Astrocyte of the spinal cord (primary cell): ENCODE measurements around the gene SH3RF3.

Experiments
- DNase-seq: peaks from one replicate; pipeline ENCODE4 v3.0.0; 2011; ENCODE audit warnings: low read depth, low spot score
- H3K4me3 ChIP-seq: 2 replicates; pipeline ENCODE4 v1.5.1; 2011; ENCODE audit warnings: low read depth, mild to moderate bottlenecking, low read length, moderate library complexity
- CTCF ChIP-seq: IDR thresholded peaks from 2 replicates; pipeline ENCODE4 v1.5.1; 2012; ENCODE audit warnings: low read depth, mild to moderate bottlenecking, low read length, inconsistent platforms
- in situ Hi-C: cut with HindIII; loops from 2 replicates; pipeline ENCODE4 v1.10.0; 2017; ENCODE audit warnings: low sequenced_read_pairs

Gene SH3RF3

DNA sequence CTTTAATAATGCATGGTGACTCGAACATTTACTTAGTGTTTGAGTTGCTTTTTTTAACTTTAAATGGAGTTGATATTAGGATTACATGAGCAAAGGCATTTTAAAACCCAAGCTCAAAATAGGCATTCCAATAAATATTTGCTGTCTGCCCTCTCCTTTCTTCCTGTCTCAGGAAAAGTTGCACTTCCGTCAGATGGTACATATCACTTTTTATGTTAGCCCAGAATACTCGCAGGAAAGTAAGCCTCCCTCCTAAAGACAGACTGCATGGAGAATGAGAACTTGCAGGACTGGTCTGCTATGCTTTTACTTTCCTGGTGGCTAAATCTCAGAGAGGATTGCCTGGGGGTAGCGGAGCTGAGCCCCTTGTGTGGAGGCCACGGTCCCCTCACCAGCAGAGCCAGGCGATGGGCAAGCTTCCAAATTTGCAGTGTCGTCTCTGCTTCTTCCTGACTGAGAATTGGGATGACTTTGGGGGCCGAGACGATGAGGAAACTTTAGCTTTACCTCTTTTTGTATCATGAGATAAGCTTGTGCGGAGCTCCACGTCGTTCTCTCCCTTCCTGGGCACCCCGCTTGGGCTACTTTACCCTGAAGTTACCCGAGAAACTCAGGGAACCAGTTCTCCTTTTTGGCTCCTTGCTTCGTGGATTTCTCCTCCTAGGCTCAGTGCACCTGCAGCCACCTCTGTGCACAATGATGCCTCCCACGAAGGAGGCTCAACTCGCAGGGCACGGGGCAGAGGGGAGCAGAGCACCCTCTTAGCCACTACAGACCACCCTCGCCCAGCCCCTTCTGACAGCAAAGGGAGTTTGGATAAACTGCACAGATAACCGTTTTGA, 223.3 kb downstream of the SH3RF3 start:
- in situ Hi-C loops, result no loop called here
- H3K4me3 ChIP-seq, result no peak overlapping the region
- TF ChIP-seq CTCF, result no peak
- DNase-seq, result no peak

- no peak overlapping the region for H3K4me3 ChIP-seq
- no peak for DNase-seq
- in situ Hi-C loops, result no loop called here
- TF ChIP-seq CTCF, result no peak
These were observed 224.1 kb downstream of the SH3RF3 start for GRCh38 chr2:109352898-109353689.

GRCh38 chr2:109353806-109354745, 225.1 kb downstream of the SH3RF3 start:
- no peak for DNase-seq
- no peak overlapping the region for H3K4me3 ChIP-seq
- no peak for TF ChIP-seq CTCF
- in situ Hi-C loops, result no loop called here

DNA sequence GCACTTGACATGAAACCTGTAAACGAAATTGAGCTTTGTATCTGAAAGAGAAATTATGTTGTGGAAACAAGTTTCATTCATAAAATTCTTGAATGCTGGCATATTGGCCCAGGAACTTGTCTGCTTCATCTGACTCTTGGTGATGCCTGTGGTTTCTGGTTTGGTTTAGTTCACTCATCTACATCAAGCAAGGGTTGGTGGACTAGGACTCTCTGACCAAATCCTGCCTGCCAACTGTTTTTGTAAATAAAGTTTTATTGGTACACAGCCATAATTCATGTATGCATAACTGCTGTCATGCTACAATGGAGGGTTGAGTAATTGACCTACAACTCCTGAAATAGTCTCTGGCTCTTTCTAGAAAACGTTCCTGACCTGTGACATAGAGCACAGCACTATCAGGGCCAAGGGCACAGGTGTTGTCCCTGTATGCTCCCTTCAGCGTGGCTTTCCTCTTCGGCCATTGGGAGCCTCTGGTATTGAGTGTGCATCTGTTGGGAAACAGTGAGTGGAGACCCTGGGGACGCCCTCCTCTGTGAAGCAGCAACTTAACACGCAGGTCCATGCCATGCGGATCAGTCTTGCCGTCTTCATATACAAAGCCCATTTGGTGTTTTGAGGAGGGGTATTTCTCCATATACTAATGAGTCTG, 226.3 kb downstream of the SH3RF3 start:
- H3K4me3 ChIP-seq, result no peak overlapping the region
- no peak for TF ChIP-seq CTCF
- in situ Hi-C loops, result no loop called here
- no peak for DNase-seq

DNA sequence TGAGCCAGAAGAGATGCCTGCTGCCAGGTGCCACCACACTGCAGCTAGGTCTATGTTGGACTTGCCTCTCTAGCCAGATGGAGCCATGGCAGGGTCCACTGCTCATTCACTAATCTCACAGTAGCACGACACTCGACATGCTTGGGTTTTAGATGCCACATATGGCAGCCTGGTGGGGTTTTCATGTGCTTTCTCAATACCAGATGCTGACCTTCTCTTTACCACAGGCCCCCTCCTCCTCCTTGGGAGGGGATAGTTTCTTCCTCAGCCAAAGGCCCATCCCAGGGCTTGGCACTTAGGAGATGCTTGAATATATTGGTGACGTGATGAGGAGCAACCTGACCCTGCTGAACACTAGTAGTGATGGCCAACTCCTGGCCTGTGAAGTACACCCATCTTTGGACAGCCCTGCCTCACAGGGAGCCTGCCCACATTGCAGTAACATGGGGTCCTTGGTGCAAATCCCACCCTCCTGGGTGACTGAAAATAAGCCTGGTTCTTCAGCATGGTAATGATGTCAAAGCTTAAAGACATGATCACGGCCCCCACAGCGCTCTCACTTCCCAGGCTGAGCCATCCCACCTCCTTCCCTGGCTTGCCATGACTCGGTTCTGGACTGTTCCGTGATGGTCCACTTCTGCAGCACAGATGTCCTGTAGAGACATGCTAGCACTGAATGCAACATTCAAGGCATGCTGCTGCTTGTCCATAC, 227.5 kb downstream of the SH3RF3 start:
- TF ChIP-seq CTCF, result no peak
- H3K4me3 ChIP-seq, result no peak overlapping the region
- no peak for DNase-seq
- in situ Hi-C loops, result no loop called here
